Heart right ventricle (tissue), 16 donors: Measurements from ENCODE around the gene YWHAQ. TPM values are rescaled to one million over a fixed set of nuclear protein-coding genes. Genes with fewer than 3 reads are reported as not detected.
A peak's percentile ranks its signal among the peaks of the same experiment; 100 is the strongest.

Experiments used
- ATAC-seq, 8 donors: fragments of 200-7000 bp; cut with Tn5 transposase; one replicate each; pipeline ENCODE4 v1.9.1; 2020; ENCODE audit warnings: mild to moderate bottlenecking in 8 of 8, moderate library complexity in 8 of 8, moderate number of reproducible peaks in 1 of 8
- DNase-seq, 2 donors: peaks; one replicate each; pipeline ENCODE4 v3.0.0-alpha.2; 2020
- H3K27ac ChIP-seq, 10 donors: fragments of 200-600 bp; sonication (generic) in 2 of 10; one replicate each; pipeline versions ENCODE4 v1.5.0 to v1.8.0; 2020 to 2022; ENCODE audit warnings: mild to moderate bottlenecking in 3 of 10
- H3K27me3 ChIP-seq, 7 donors: fragments of 200-600 bp; one replicate each; pipeline ENCODE4 v1.8.0; 2021 to 2022; ENCODE audit warnings: mild to moderate bottlenecking in 2 of 7
- H3K36me3 ChIP-seq, 9 donors: fragments of 200-600 bp; sonication (generic) in 1 of 9; one replicate each; pipeline versions ENCODE4 v1.5.0 to v1.8.0; 2020 to 2022; ENCODE audit warnings: mild to moderate bottlenecking in 2 of 9
- H3K4me1 ChIP-seq, 9 donors: fragments of 200-600 bp; sonication (generic) in 1 of 9; one replicate each; pipeline versions ENCODE4 v1.5.0 to v1.8.0; 2020 to 2022; ENCODE audit warnings: mild to moderate bottlenecking in 4 of 9
- H3K4me3 ChIP-seq, 10 donors: fragments of 200-600 bp; sonication (generic) in 2 of 10; one replicate each; pipeline versions ENCODE4 v1.5.0 to v1.8.0; 2020 to 2022; ENCODE audit warnings: mild to moderate bottlenecking in 7 of 10, moderate library complexity in 2 of 10
- H3K9me3 ChIP-seq, 11 donors: fragments of 200-600 bp in 10 of 11; sonication (generic) in 2 of 11; one replicate each; pipeline versions ENCODE4 v1.5.0 to v1.8.0; 2013 to 2022; ENCODE audit warnings: mild to moderate bottlenecking in 2 of 11, control low read depth in 1 of 11, moderate library complexity in 1 of 11
- whole genome bisulfite sequencing, 2 donors: extraction: QIAGEN DNeasy Blood & Tissue Kit; methylation state at CpG; one replicate each; pipeline ENCODE4 v1.1.7; 2013; ENCODE audit warnings: inconsistent platforms in 1 of 2; 5-methylcytosine and 5-hydroxymethylcytosine counted together
- intact Hi-C, 10 donors: fragments of 100-400 bp; cut with DNase I; formaldehyde crosslinking; loops; one replicate each; pipeline versions ENCODE4 v1.11.1 to v1.14.2; 2022
- polyA plus RNA-seq, 2 donors: library from polyadenylated mRNA; stranded (reverse); fragments of 200-250 nt; gene quantifications; one replicate each; pipeline ENCODE4 v1.2.3, GENCODE V29; 2013
- total RNA-seq, 10 donors: library from RNA; stranded (reverse); fragmentation: NEBNext Ultra II Directional in 3 of 10; extraction: Animal tissue kit (Norgen Biotek cat#: 25700) in 3 of 10; gene quantifications; one replicate each; pipeline versions ENCODE4 v1.2.1 to v1.2.4, GENCODE V29; 2021 to 2023
- TF ChIP-seq, protein P1 (sequence below), 9 donors: fragments of 200-600 bp; sonication (generic) in 2 of 9; IDR thresholded peaks; one replicate each; pipeline versions ENCODE4 v1.5.0 to v1.8.0; 2021 to 2022; ENCODE audit warnings: antibody characterized with exemption in 9 of 9, mild to moderate bottlenecking in 5 of 9, moderate library complexity in 1 of 9
- donor health status: Arrhythmogenic right ventricular cardiomyopathy.
- donor health status: ischemic (EF 13 %, LVEDD 7.1; RV severe dilation, severe dysfunction).
- donor health status: healthy with polysubstance abuse.
- donor health status: DM: no; HTN: yes; CAD: no.
- donor health status: DM: no; HTN: no; CAD: no.
- donor health status: ischemic (EF 25% LVEDD 6.9; RV normal size, moderate dysfunction).
- donor health status: ischemic (EF 25% LVEDD 5.7; RV mildly dilated, moderate dysfunction).
- donor health status: healthy.
- donor health status: DM: yes; HTN: yes; CAD: no.
- donor health status: Ischemic cardiomyopathy.
- donor health status: ischemic (EF 35%, LVEDD 5.7; RV mildly dilated, moderate dysfunction).
- donor health status: nonischemic (EF 11% LVEDD 7.7; RV severe dilation, severe dysfunction).
- donor health status: DM: yes; HTN: yes; CAD: no.
- donor health status: PGD.
- donor health status: ischemic (EF 29% LVEDD 5.4; RV normal size, mild dysfunction).
- donor health status: nonischemic (EF 23%, LVEDD 6.1; RV moderate dilation, normal function).

Gene YWHAQ
- total and polyA plus RNA-seq, 12 donors = 62.0 to 303 (median 199) TPM

DNA sequence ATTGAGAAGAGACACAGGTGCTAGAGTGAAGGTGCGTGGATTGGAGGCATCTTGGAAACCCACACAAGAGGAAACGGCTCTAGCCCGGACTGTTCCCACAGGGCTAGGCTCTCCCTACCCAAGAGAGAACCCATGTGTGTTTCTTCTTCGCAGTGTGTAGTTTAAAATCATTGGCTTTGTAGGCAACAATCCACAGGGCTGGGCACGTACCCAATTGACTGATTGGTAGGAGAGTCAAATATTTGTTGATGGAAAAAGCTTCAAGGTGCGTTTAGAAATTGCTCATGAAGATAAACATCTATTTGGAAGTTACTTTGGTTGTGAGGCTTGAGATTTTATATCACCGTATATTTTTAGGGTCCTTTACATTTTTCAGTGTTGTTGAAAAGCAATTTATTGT, 13.2 kb upstream of the YWHAQ start:
- no peaks in the 10 kb centered on the region for H3K9me3 ChIP-seq
- 88 to 89% methylated on average over 7 of the region's 7 CpGs for WGBS, 2 donors

DNA sequence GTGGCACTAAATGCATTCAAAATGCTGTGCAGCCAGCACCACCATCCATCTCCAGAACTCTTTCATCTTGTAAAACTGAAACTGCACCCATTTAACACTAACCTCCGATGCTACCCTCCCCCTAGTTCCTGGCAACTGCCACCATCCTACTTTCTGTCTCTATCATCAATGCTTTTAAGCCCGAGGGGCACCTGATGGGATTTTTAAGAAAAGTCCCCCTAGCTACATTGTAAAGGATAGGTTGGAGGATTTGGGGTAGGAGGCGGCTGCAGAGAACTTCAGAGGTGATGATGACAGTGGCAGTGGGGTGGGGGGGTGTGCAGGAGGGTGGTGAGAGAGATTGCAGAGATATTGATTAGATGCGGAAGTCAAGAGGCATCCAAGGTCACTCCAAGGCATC, 10.8 kb upstream of the YWHAQ start:
- Histone ChIP-seq H3K9me3 (no peaks in the 10 kb centered on the region), H3K27me3 (no peaks in the 10 kb centered on the region), H3K4me3 (no peak overlapping the region), H3K27ac (no peak overlapping the region), H3K36me3 (no peaks in the 10 kb centered on the region), H3K4me1 (peaks cover 3 to 29% (median 23%) of the 10 kb centered on the region in 9 donors)
- DNase-seq (no peak), ATAC-seq (no peak)
- intact Hi-C loops = no loop called here
- TF ChIP-seq, protein P1, sequence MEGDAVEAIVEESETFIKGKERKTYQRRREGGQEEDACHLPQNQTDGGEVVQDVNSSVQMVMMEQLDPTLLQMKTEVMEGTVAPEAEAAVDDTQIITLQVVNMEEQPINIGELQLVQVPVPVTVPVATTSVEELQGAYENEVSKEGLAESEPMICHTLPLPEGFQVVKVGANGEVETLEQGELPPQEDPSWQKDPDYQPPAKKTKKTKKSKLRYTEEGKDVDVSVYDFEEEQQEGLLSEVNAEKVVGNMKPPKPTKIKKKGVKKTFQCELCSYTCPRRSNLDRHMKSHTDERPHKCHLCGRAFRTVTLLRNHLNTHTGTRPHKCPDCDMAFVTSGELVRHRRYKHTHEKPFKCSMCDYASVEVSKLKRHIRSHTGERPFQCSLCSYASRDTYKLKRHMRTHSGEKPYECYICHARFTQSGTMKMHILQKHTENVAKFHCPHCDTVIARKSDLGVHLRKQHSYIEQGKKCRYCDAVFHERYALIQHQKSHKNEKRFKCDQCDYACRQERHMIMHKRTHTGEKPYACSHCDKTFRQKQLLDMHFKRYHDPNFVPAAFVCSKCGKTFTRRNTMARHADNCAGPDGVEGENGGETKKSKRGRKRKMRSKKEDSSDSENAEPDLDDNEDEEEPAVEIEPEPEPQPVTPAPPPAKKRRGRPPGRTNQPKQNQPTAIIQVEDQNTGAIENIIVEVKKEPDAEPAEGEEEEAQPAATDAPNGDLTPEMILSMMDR (IDR thresholded peaks at IDR 0.05) = no peak
- 69 to 86% methylated on average over 4 of the region's 4 CpGs for WGBS, 2 donors

More for the DNA sequence above, 13.2 kb upstream of the YWHAQ start:
- H3K27ac ChIP-seq = no peak overlapping the region
- peaks cover 0 to 16% (median 10%) of the 10 kb centered on the region in 9 donors for H3K4me1 ChIP-seq
- H3K27me3 ChIP-seq = no peaks in the 10 kb centered on the region
- TF ChIP-seq, protein P1 (IDR thresholded peaks at IDR 0.05) = no peak
- H3K4me3 ChIP-seq = no peak overlapping the region
- ATAC-seq = no peak
- DNase-seq = no peak
- intact Hi-C loops = no loop called here
- no peaks in the 10 kb centered on the region for H3K36me3 ChIP-seq

DNA sequence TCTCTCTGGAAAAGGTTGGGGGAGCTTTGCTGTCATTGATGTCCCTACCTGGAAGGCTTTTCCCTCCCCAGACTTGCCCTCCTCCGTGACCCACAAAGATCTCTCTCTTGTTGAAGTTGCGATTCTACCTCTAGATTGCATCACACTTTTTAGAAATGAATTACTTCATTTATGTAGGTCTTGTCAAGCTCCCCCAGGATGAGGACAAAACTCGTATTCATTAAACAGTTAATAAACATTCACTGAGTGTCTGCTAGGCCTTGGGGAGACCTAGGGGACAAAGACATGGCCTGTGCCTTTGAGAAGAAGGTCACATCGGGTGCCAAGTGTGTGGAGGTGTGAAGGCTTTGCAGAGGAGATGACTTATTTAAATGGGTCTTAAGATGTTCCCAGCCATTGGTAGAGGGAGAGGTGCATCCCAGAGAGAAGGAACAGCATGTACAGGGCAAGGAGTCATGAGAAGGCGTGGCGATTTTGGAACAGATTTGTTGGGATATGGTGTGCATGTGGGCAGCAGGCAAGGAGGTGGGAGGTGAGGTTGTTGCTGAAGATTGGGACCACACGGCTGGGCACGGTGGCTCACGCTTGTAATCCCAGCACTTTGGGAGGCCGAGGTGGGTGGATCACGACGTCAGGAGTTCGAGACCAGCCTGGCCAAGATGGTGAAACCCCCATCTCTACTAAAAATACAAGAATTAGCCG, 9.8 kb upstream of the YWHAQ start:
- no peaks in the 10 kb centered on the region for H3K9me3 ChIP-seq
- no peak for DNase-seq
- H3K27ac ChIP-seq = no peak overlapping the region
- peaks cover 3 to 29% (median 23%) of the 10 kb centered on the region in 9 donors for H3K4me1 ChIP-seq
- no peaks in the 10 kb centered on the region for H3K27me3 ChIP-seq
- 86 to 91% methylated on average over 14 of the region's 14 CpGs for WGBS, 2 donors
- ATAC-seq = no peak
- no peaks in the 10 kb centered on the region for H3K36me3 ChIP-seq
- TF ChIP-seq, protein P1 (IDR thresholded peaks at IDR 0.05) = no peak
- intact Hi-C loops = no loop called here
- H3K4me3 ChIP-seq = no peak overlapping the region

DNA sequence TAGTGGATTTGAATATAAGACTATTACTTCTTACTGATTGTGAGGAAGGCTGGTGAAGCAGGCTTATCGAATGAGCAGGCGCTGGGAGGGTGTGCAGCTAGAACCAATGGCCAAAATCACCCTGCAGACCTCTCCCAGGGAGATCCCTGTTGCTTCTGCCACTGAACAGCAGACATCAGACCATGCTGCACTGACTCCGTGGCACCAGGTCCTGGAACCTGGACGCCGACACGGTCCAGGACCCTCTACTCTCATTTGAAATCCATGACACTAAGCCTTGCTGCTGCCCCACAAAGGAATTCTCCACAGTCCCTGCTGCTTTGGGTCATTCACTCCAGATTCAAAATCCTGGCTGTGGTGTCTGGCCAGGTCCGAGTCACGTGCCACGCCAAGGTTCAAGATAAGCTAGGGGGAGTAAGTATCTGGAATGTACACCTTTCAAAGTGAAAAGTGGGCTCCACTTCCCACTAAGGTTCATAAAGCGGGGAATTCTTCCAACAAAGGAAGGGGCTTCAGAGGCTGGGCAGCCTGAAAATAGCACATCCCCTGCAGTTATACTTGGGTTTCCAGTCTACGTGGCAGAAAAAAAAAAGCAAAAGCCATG, 9.0 kb upstream of the YWHAQ start:
- DNase-seq (no peak), ATAC-seq (no peak)
- 78 to 81% methylated on average over 11 of the region's 11 CpGs for WGBS, 2 donors
- intact Hi-C loops = loop anchor here in 3 of 10 donors (5.0 to 10.0 kb wide), 3 partner anchors 85 to 132 kb away; partner anchors contain the start of gene ADAM17 (in 1 of the 3)
- Histone ChIP-seq H3K27ac (peak overlapping the region in 4 of 10 donors; percentile 39 to 61 (median 54)), H3K27me3 (no peaks in the 10 kb centered on the region), H3K9me3 (no peaks in the 10 kb centered on the region), H3K36me3 (no peaks in the 10 kb centered on the region), H3K4me3 (no peak overlapping the region), H3K4me1 (peaks cover 3 to 29% (median 23%) of the 10 kb centered on the region in 9 donors)
- TF ChIP-seq, protein P1 (IDR thresholded peaks at IDR 0.05) = no peak
